ENCODE data around the gene SQSTM1.

SQSTM1 gene

DNA sequence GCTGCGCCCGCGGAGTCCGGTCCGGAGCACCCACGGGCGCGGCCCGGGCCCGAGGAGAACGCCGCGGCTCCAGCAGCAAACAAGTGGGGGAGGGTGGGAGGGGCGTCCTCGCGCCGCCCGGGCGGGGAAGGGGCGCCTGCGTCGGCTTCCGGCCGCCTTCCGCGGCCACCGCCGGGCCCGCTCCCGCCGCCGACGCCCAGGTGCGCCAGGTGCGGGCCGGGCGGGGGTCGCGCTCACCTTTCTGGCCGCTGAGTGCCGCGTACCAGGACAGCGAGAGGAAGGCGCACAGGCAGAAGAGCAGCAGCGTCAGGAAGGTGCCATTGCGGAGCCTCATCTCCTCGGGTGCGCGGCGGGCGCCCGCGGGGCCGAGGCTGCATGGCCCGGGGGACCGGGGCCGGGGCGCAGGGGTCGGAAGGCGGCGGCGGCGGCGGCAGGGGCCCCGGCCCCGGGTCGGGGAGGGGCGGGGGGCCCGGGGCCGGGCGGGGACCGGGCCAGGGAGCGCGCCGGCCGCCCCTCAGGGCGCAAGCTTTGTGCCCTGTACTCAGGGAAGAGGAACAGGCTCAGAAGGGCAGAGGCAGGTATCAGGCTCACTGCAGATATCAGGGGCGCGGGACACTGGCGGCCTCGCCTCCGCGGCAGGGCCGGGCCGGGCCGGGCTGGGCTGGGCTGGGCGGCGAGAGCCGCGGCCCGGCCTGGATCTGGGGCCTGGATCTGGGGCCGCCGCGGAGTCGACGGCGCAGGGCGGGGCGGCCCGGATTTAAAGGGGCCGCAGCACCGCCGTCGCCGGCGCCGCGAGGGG is 14.3 kb upstream of the SQSTM1 start, which contains the start of gene MGAT4B:
MGAT4B (minus strand) TSS at position 617 of the 799 bp plus-strand sequence; CDS start at position 334, 283 bp downstream.
- DNase-seq = peak; percentile 60

DNA sequence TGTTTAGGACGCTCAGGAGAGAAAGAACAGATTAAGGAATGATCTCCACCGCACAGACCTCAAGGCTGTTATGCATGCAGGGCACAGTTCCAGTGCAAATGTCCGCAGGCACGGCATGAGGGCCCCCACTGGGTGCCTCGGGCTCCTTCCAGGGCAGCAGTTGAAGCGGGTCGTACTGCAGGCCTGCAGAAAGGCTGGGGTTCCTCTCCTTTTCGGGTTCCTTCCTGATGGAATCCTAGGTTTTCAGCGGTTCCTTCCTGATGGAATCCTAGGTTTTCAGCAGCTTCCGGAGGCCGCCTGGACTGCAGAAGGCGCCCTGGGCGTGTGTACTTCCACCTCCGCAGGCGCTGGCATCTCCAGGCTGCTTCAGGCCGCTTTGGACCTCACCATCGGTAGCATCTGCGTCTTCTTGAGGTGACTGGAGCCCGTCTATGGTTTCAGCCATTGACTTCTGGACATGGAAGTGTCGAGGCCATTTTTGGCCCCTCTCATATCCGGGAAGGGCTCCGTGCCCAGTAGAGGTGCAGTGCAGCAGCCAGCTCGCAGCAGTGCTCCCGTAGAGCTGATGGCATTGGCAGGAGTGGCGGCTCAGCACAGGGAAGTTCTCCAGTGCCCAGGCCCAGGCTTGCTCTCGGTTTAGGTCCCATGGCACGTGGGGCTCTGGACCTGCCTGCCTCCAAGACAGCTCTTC is 8.4 kb upstream of the SQSTM1 start:
- DNase-seq = no peak

DNA sequence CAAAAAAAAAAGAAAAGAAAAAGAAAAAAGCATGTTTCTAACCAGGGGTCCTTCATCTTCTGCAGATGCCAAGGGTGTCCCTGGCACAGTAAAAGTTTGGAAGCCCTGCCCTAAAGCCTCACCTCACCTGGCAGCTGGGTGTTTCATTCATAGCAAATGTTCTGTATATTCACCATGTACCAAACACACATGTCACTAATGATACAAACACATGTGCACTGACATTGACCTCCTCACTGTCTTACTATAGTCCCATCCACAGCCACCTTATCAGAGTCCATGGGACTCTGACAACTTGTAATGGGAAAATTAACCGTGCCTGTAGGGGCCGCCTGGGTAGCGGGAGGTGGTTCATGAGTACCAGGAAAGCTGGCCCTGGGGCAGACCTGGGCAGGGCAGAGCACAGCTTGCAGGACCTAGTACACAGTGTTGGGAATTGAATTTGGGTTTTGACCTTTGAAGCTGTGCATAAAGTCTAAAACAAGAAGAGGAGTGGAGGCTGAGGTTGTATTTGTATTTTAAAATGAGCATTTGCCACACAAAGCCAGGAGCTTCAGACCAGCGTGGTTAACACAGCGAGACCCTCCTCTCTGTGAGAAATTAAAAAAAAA is 7.6 kb upstream of the SQSTM1 start:
- no peak for DNase-seq

DNA sequence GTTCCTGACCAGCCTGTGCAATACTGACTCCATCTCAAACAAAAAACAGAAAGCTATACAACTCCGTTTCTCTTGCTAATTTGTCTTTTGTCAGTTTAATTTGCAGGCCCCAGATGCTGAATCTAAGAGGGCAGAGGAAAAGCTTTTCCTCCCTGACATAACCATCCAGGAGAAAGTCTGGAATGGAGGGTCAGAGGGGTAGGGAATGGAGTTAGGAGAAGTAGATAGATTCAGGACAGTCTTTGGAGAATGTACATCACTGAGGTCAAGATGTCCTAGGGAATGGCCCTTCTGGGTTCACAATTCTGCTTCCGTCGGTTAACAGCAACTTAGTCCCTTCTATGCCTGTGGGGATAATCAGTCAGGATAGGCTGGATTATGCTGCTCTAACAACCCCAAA is 6.6 kb upstream of the SQSTM1 start:
- no peak for DNase-seq

DNA sequence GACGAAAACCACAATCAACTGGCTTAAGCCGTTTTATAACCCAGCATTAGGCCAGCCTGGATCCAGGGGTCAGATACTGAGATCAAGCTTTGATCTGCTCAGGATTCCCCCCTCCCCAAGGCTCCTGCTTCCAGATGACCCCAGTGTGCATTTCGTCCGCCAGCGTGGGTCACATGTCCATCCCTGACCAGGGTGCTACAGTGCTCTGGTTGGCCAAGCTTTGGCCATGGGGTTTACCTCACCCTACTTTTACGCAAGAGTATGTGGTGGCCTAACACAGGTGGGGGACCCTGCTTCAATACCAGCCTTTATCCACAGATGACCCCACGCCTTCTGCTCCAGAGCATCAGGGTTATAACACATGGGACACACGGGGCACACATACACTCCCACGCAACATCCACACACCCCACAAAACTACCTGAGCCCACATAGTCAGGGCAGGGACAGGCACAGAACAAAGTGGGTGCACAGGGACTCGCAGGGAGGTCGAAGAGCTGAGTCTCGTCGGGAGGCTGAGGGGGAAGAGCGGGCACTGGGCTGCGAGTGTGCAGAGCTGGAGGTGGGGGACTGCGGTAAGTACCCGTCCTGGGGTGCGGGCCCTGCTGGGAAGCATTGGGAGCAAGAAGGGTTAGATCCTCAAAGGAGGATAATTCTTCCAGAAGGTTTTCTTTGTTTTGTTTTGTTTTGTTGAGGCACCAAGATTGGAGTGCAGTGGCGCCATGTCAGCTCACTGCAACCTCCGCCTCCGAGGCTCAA is 5.0 kb upstream of the SQSTM1 start:
- DNase-seq = no peak

DNA sequence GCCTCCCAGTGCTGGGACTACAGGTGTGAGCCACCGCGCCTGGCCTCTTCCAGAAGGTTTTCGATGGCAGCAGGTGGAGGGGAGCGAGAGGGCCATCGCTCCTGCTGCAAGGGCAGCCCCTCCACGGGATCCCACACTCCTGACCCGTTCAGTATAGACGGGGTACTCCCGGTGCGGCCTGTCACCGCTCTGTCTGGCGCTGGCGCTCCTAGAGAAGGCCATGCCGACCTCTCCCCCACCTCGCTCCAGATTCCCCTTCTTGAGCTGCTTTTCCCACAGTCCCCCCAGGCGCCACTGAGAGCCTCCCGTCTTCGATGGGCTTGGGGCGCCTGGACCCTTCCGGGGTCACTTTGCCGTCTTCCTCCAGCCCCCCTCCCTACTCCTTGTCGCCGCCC is 4.3 kb upstream of the SQSTM1 start:
- no peak for DNase-seq

DNA sequence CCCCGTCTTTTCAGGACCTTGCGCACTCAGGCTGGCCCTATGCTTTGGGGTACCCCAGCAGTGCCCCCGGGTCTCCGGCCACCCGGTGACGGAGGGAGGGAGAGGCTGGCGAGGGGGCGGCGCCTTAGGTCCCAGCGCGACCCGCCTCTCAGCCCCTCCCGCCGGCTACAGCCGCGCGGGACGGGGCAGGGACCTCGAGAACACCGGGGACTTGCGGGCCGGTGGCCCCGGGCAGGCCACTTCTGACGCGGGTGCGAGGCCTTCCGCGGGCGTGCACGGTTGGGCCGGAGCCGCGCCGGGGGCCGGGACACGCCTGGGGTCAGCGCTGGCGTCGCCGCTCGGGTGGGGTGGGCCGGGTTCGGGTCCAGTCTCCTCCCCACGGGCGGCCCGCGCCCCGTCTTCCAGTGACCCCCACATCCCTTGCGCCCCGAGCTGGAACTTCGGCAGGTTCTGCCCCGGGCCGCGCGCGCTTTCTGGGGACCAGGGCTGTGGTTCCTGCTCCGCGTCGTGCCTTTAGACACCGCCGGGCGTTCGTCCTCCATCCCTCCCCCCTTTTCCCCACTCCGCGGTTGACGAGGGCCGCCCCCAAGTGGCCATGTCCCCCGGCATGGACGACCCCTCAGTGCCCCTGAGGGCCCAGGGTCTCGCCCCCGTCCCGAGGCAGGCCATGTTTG is 3.8 kb upstream of the SQSTM1 start:
- DNase-seq = no peak

DNA sequence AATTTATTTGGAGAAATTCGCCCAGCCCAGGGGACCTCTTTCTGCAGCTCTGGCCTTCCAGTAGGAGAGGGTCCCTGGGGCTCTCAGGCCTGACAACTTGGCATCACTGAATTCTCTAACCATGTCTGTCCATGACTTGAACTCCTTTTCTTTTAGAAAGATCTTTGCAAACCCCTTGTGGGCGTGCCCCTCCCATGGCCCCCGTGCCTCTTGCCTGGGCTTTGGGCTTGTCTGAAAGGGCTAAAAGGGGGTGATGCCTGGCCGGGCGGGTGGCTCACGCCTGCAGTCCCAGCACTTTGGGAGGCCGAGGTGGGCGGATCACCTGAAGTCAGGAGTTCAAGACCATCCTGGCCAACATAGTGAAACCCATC is 3.2 kb upstream of the SQSTM1 start:
- DNase-seq = no peak

DNA sequence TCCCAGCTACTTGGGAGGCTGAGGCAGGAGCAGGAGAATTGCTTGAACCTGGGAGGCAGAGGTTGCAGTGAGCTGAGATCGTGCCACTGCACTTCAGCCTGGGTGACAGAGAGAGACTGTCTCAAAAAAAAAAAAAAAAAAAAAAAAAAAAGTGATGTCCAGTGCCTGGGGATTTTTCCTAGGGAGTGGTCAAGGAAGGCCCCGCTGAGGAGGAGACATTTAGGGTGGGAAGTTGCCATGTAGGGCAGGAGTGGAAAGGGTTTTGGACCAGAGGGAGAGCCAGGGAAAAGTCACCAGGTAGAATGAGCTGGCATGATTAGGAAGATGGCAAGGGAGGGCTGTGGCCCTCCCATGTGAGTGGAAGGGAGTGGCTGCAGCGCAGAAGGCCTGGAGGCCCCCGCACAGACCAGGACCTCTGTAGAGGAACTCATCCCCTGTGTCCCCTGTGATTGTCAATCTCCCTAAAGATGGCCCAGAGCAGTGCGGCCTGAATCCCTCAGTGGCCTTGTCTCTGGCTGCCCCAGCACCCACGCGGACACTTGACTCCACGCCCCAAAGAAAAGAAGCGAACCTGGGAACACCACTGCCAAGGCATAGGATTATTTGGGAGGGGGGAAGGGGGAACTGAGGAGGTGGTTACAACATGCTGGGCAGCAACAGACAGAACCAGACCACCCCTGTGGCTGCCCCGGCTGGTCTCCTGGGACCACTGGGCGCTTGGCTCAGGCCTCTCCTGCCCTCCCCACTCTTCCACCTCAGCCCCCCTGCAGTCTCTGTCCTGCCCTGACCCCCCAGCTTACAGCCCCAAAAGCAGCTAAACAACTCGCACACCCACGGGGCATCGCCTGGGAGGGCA is 2.6 kb upstream of the SQSTM1 start:
- DNase-seq = no peak

DNA sequence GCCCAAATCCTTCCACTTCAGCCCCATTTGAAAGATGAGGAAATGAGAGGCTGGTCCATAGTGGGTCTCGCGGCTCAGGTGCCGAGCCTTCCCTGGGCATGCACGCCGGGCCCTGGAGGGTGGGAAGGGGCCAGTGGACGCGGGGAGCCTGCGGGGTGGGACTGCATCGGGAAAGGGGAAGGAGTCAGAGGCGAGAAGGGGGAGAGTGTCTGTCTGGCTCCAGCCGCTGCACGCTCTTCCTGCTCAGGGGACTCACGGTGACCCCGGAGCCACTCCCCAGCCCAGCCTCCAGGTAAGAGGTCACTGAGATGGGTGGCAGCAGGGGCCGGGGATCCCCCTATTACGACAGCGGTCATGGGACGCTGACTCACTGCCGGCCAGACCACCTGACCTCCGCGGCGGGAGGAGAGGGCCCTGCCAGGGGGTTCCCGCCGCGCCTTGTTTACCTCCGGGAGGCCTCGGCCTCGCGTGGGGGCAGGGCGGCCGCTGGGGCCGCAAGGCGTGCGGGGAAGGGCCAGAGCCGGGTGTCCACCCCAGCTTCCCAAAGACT is 1.9 kb upstream of the SQSTM1 start:
- DNase-seq = peak; percentile 79

DNA sequence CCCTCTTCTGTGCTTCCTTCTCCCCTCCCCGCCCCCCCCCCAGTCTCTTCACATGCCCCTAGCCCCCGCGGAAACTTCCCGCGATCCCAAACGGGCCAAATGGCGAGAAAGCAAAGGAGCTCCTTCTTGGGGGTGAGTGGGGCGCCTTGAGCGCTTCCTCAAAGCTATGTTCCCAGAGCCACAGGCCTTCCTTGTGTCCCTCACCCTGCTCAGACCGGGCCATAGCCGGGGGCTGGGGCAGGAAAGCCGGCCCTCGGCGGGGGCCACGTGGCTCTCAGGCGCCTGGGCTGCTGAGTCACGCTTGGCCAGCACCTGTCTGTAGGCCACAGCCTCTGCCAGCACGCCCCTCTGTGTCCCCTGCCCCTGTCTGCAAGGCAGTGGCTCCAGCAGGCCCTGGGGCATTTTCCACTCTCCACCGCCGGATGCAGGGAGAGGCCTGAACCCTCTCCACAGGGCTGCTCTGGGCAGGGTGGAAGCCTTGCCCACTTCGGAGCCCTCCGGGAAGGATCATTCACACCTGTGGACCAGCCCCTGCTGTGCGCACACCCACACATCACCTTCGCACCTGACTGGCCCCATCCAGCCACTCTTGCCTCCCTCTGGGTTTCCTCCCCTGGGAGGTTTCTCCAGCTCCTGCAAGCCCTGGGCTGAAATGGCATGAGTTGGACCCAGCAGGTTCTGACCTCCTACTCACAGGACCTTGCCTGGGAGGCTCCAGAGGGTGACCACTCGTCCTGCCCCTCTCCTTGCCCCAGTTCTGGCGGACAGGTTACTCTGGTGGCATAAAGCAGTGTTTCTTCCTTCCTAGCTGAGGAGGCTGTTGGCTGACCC is 1.2 kb upstream of the SQSTM1 start:
- DNase-seq = peak; percentile 49

DNA sequence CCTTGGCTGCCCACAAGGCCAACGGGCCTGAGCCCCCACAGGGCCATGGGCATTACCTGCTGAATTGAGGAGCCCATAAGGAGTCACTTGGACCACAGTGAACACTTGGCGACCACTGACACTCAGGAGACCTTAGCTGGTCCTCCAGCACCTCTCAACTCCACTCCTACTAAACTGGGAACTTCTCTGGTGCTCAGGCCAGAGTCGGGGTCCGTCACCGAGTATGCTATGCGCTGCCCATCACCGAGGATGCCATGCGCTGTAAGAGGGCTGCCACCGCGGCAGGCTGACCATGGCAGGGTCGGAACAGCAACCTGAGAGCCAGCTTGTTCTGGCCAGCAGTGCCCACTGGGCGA is 600 bp upstream of the SQSTM1 start:
- DNase-seq = no peak

DNA sequence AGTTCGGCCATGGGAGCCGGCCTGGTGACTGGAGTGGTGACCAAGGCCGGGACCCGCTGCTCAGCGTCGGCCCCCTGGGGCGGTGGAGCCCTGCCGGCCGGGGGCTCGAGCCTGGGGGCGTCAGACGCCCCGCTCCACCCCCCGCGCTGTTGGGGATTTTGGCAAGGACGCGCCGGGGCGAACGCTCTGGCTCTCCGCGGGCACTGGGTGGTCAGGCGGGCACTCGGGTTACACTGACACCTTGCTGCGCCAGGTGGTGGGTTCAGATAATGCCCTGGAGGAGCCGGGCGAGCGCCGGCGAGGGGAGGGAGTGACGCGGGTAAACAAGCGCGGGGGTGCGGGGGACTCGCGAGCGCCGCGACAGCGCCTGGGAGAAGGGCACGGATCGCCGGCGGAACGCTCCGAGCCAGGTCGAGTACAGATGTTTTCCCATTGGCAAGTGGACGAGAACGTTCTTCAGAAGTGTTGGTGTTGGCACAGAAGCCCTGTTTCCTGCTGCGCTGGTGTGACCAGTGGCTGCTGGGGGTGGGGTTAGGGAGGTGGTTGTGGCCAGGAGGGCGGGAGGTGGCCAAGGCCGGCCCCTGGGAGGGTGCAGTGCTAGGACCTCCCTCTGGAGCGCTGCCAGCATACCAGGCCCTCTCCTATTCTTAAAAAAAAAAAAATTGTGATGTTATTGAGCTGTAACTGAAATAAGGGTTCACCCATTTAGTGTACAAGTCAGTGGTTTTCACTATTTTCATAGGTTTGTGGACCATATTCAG is 773 bp downstream of the SQSTM1 start:
- peak; percentile 87 for DNase-seq

DNA sequence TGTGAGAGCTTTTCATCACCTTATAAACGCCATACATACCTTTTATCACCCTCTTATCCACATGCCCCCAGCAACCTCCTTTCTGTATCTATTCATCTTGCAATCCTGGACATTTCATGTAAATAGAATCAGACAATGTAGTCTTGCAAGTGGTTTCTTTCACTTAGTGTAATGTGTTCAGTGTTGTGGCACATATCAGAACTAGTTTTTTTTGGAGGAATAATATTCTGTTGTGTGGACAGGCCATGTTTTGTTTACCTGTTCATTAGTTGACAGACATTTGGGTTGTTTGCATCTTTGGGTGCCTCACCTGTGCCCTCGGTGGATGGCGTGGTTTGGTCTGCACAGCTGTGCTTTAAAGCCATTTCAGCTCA is 1.3 kb downstream of the SQSTM1 start:
- DNase-seq = no peak

DNA sequence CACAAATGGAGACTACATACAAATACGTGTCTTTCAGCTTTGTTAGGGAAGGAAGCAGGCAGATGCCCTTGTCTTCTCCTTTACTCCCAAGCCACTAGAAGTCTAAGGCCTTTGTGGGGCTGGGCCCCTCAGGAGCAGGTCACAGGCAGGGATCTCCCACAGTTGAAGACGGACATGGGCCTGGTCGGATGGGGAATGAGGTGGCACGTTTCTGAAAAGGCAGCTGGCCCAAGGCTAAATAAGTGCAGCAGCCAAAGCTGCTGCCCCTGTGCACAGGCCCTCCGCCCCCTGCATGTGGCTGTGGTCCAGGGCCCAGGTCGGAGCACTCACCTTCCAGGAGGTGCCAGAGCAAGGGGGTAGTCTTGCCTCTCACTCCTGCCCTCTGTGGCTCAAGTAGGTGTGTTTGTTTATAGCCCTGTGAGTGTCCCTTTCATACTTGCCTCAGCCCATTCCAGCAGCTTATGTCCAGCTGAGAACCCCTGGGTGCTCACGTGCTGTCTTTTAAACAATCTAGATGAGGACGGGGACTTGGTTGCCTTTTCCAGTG is 1.8 kb downstream of the SQSTM1 start:
- DNase-seq = no peak

DNA sequence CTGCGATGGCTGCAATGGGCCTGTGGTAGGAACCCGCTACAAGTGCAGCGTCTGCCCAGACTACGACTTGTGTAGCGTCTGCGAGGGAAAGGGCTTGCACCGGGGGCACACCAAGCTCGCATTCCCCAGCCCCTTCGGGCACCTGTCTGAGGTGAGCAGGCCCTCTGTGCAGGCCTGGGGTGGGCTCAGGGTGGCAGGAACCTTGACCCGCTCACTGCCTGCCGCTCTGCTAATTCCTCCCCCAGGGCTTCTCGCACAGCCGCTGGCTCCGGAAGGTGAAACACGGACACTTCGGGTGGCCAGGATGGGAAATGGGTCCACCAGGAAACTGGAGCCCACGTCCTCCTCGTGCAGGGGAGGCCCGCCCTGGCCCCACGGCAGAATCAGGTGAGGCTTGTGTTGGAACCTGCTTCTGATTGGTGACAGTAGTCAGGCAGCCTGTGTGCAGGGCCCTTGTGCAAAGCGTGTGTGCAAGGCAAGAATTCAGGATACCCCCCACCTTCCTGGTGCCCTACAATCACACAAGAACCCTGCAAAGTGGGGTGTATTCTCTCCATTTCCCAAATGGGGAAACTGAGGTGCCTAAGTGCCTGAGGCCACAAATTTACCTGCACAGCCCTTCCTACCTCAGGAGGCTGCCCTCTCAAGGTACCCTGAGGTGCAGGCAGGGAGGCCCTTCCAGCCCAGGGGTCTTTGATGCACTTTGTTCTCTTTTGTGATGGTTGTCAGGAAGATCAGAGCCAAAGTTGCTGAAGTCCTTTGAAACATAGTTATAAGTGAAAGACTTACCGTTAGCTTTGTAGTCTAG is 3.4 kb downstream of the SQSTM1 start:
- no peak for DNase-seq

DNA sequence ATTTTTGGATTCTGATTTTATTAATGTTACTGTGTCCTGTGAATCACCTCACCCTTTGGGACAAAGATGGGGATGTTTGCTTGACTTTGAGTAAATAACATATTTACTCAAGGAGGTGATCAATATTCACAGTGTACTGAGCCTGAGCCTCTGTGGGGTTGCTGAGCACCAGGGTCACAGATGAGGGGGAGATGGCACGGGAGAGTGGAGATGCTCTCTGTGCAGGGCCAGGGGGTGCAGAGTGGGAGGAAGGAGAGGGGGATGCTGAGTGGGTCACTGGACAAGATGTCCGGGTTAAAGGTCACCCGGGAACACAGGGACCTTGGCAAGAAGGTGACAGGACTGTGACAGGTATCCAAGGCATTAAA is 4.0 kb downstream of the SQSTM1 start:
- no peak for DNase-seq

DNA sequence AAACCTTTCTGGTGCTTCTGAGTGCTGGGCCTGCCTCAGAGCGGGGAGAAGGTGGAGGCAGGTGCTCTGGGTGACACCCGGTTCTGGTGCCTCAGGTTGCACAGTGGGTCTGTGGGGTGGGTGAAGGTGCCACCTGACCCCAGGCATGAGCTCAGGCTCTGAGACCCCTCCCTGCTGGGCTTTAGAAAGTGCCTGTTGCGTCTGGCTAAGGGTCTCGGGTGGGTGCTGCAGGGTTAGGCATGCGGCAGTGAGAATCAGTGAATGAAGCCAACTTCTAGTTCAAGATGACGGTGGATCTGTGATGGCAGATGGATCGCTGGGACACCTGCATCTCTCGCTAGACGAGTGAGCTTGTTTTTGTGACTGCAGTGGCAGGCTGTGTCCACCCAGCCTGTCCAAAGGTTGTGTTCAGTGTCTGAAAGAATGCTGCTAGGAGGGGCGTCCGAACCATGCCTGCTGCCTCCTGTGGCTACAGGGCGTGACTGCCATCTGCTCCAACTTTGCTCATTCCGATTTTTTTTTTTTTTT is 5.0 kb downstream of the SQSTM1 start:
- DNase-seq = no peak
